B cell (primary cell): ENCODE results near the gene MMS19. TPM values are rescaled to one million over a fixed set of nuclear protein-coding genes. Genes with fewer than 3 reads are reported as not detected.
"Not testable (repeated sequence)": the region's sequence is repeated elsewhere in the genome, so short reads cannot be mapped to it uniquely, and the experiment has no call there.

Experiments used
- ATAC-seq: fragments of 200-7000 bp; cut with Tn5 transposase; one replicate; pipeline ENCODE4 v1.10.0; 2021; ENCODE audit warnings: low read depth, mild to moderate bottlenecking, moderate number of reproducible peaks, moderate library complexity
- CTCF ChIA-PET: fragments of 350-600 bp; sonication (Branson Sonifier 250); formaldehyde crosslinking; loops from one replicate; lab custom pipeline; 2021; ENCODE audit warnings: antibody characterized with exemption, inconsistent platforms; lab: Charles Lee
- POLR2A ChIA-PET: fragments of 350-600 bp; sonication (Branson Sonifier 250); formaldehyde crosslinking; loops from one replicate; lab custom pipeline; 2021; ENCODE audit warnings: antibody characterized with exemption; lab: Charles Lee
- DNase-seq: peaks from one replicate; pipeline ENCODE4 v3.0.0; 2013
- H2AFZ ChIP-seq: 2 replicates; pipeline ENCODE4 v1.6.1; 2012; ENCODE audit warnings: mild to moderate bottlenecking, low read depth, low read length; ENCODE audit not compliant: insufficient read depth, poor library complexity, severe bottlenecking
- H3K27ac ChIP-seq, 2 donors: 1 replicate in 1 of 2; 2 replicates in 1 of 2; pipeline ENCODE4 v1.5.1; 2012 to 2013; ENCODE audit warnings: low read length in 2 of 2, mild to moderate bottlenecking in 2 of 2, moderate library complexity in 1 of 2
- H3K27me3 ChIP-seq, 4 experiments: fragments of 200-600 bp in 1 of 4; sonication (generic) in 1 of 4; replicated peaks in 1 of 4; 1 replicate in 2 of 4; 2 replicates in 2 of 4; pipeline versions ENCODE4 v1.6.1 to v1.7.0; 2013 to 2016; ENCODE audit warnings: low read length in 3 of 4, mild to moderate bottlenecking in 2 of 4, mixed read lengths in 1 of 4, moderate library complexity in 1 of 4; ENCODE audit not compliant: insufficient read depth in 4 of 4, control insufficient read depth in 3 of 4; ENCODE audit errors: control extremely low read depth in 1 of 4
- H3K36me3 ChIP-seq, 2 experiments: replicated peaks in 1 of 2; 1 replicate in 1 of 2; 2 replicates in 1 of 2; pipeline versions ENCODE4 v1.6.1 to v1.7.1; 2013; ENCODE audit warnings: low read length in 1 of 2; ENCODE audit not compliant: insufficient read depth in 2 of 2, control insufficient read depth in 1 of 2; ENCODE audit errors: control extremely low read depth in 1 of 2, extremely low read depth in 1 of 2
- H3K4me1 ChIP-seq, 2 donors: fragments of 200-600 bp in 1 of 2; sonication (generic) in 1 of 2; 1 replicate in 1 of 2; 2 replicates in 1 of 2; pipeline versions ENCODE4 v1.5.1 to v1.6.1; 2013 to 2017; ENCODE audit warnings: low read length in 2 of 2; ENCODE audit not compliant: control insufficient read depth in 2 of 2, insufficient read depth in 2 of 2
- H3K4me2 ChIP-seq: replicated peaks from 2 replicates; pipeline ENCODE3; 2012; ENCODE audit warnings: mild to moderate bottlenecking, low read depth, low read length; ENCODE audit not compliant: poor library complexity, severe bottlenecking
- H3K4me3 ChIP-seq, 5 experiments: fragments of 200-600 bp in 1 of 5; sonication (generic) in 1 of 5; 1 replicate in 3 of 5; 2 replicates in 2 of 5; pipeline versions ENCODE4 v1.5.1 to v1.7.0; 2011 to 2016; ENCODE audit warnings: low read length in 4 of 5, mild to moderate bottlenecking in 4 of 5, low read depth in 2 of 5, control low read depth in 1 of 5, moderate library complexity in 1 of 5; ENCODE audit not compliant: insufficient read depth in 1 of 5; ENCODE audit errors: control extremely low read depth in 1 of 5, extremely low read depth in 1 of 5
- H3K79me2 ChIP-seq: fragments of 200-600 bp; sonication (generic); one replicate; pipeline ENCODE4 v1.6.0; 2016; ENCODE audit warnings: low read length; ENCODE audit not compliant: control insufficient read depth, insufficient read depth
- H3K9ac ChIP-seq: fragments of 200-600 bp; sonication (generic); 2 replicates; pipeline ENCODE4 v1.6.1; 2017; ENCODE audit warnings: mild to moderate bottlenecking, low read length, moderate library complexity
- H3K9me3 ChIP-seq, 3 donors: one replicate each; pipeline versions ENCODE4 v1.6.1 to v1.7.1; 2013; ENCODE audit warnings: low read length in 2 of 3; ENCODE audit not compliant: control insufficient read depth in 2 of 3, insufficient read depth in 1 of 3; ENCODE audit errors: control extremely low read depth in 1 of 3
- H4K20me1 ChIP-seq: 2 replicates; pipeline ENCODE4 v1.6.0; 2012; ENCODE audit warnings: mild to moderate bottlenecking, low read length; ENCODE audit not compliant: insufficient read depth, control insufficient read depth, poor library complexity, severe bottlenecking
- H3K27ac Mint-ChIP-seq: one replicate; pipeline ENCODE4 v1.8.0; 2021; ENCODE audit warnings: mixed read lengths
- H3K27me3 Mint-ChIP-seq: one replicate; pipeline ENCODE4 v1.8.0; 2021; ENCODE audit warnings: mixed read lengths
- H3K4me1 Mint-ChIP-seq: one replicate; pipeline ENCODE4 v1.8.0; 2021; ENCODE audit warnings: mixed read lengths
- H3K4me3 Mint-ChIP-seq: one replicate; pipeline ENCODE4 v1.8.0; 2021; ENCODE audit warnings: mixed read lengths
- H3K9me3 Mint-ChIP-seq: one replicate; pipeline ENCODE4 v1.8.0; 2022; ENCODE audit warnings: mixed read lengths; ENCODE audit not compliant: insufficient read depth
- EZH2 ChIP-seq: IDR thresholded peaks from 2 replicates; pipeline ENCODE4 v1.6.1; 2012; ENCODE audit warnings: borderline replicate concordance, low read depth, mild to moderate bottlenecking, moderate library complexity, low read length; ENCODE audit not compliant: insufficient read depth, poor library complexity, severe bottlenecking
- WGBS: methylation state at CpG from one replicate; pipeline ENCODE4 v1.1.5; 2013; ENCODE audit warnings: missing lambda C conversion rate; ENCODE audit not compliant: insufficient coverage; 5-methylcytosine and 5-hydroxymethylcytosine counted together
- intact Hi-C: fragments of 100-400 bp; cut with micrococcal nuclease; formaldehyde crosslinking; loops from one replicate; pipeline ENCODE4 v1.10.0; 2022
- polyA plus RNA-seq: library from polyadenylated mRNA; depleted of rRNA; stranded (reverse); fragments of >200 nt; gene quantifications from 2 replicates; pipeline ENCODE4 v1.2.3, GENCODE V29; 2012
- total RNA-seq, 2 donors: library from RNA; stranded (reverse); fragments of 120-200 nt in 1 of 2; gene quantifications; 1 replicate in 1 of 2; 2 replicates in 1 of 2; pipeline versions ENCODE4 v1.2.3 to v1.2.4, GENCODE V29; 2013 to 2022
- TF ChIP-seq, protein P1 (sequence below): fragments of 200-600 bp; IDR thresholded peaks from one replicate; pipeline ENCODE4 v1.8.0; 2022; ENCODE audit warnings: antibody characterized with exemption, mild to moderate bottlenecking

MMS19 gene
- total and polyA plus RNA-seq, 2 donors (not counting 1 experiment from before 2014, with no cell fraction given): 82.1 to 102 TPM

DNA sequence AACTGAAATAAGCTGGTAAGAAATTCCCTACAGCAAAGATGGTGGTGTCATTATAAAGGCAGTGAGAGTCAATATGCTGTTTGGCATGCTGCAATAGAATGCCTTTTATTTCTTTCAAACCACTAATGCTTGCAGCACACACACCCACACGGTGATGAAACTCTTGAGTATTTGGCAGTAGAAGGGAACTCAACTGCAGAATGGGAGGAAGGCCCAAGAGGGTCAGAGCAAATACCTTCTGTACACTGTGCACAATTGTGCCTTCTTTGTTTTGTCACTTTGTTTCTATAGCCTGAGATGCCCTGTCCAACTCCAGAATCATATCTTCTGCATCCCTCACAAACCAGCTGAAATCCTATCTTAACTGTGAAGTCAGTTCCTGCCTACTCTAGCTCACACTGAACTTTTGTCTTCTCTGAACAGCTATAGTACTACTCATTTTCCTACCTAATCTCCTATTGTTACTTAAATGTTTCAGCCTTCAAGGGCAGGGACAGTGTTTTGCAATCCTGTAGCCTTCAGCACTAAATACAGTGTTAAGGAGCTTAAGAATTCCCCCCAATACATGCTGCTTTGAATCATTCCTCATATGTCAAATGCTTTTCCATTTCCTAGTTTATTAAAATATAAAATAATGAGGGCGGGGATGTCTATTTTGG is 22.2 kb downstream of the MMS19 start:
- Histone ChIP-seq H4K20me1 (peaks cover 5% of the 10 kb centered on the region), H2AFZ (no peak overlapping the region), H3K4me3 (no peak overlapping the region), H3K36me3 (peaks cover 20 to 85% of the 10 kb centered on the region in 2 experiments), H3K79me2 (no peaks in the 10 kb centered on the region), H3K9ac (no peak overlapping the region), H3K4me1 (no peaks in the 10 kb centered on the region), H3K4me2 (no peak overlapping the region), H3K27me3 (no peaks in the 10 kb centered on the region), H3K9me3 (no peaks in the 10 kb centered on the region), H3K27ac (no peak overlapping the region)
- Mint-ChIP-seq H3K27ac (no peak overlapping the region), H3K9me3 (peaks cover 2% of the 10 kb centered on the region), H3K4me1 (no peaks in the 10 kb centered on the region), H3K4me3 (no peak overlapping the region), H3K27me3 (no peaks in the 10 kb centered on the region)
- no peak for DNase-seq
- POLR2A ChIA-PET: no interaction called here
- CTCF ChIA-PET: interaction anchor here (1.3 to 2.5 kb wide), 3 partner anchors 11 to 76 kb away, joined by 3 to 17 read pairs (median 5); no protein-coding TSS in a partner anchor
- intact Hi-C loops: no loop called here
- ATAC-seq: no peak
- no peak for TF ChIP-seq EZH2
- TF ChIP-seq, protein P1, sequence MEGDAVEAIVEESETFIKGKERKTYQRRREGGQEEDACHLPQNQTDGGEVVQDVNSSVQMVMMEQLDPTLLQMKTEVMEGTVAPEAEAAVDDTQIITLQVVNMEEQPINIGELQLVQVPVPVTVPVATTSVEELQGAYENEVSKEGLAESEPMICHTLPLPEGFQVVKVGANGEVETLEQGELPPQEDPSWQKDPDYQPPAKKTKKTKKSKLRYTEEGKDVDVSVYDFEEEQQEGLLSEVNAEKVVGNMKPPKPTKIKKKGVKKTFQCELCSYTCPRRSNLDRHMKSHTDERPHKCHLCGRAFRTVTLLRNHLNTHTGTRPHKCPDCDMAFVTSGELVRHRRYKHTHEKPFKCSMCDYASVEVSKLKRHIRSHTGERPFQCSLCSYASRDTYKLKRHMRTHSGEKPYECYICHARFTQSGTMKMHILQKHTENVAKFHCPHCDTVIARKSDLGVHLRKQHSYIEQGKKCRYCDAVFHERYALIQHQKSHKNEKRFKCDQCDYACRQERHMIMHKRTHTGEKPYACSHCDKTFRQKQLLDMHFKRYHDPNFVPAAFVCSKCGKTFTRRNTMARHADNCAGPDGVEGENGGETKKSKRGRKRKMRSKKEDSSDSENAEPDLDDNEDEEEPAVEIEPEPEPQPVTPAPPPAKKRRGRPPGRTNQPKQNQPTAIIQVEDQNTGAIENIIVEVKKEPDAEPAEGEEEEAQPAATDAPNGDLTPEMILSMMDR: no peak
- WGBS: no CpG with 5 or more reads among the region's 2 CpGs

DNA sequence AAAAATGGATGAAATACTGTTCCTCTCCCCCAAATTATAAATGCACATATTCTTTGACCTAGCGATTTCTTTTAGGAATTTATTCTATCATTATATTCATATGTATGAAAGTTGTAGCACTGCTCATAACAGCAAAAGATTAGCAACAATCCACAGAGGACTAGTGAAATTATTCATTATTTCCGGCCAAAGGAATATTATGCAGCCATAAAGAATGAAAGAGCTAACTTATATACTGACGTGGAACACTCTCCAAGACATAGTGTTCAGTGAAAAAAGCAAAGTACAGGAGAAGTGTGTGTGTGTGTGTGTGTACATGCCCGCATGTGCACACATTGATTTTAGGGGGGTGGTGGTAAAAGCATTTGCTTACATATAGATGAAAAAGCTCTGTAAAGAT is 23.3 kb downstream of the MMS19 start:
- no peak for ATAC-seq
- peaks cover 2% of the 10 kb centered on the region for H3K9me3 Mint-ChIP-seq
- Histone ChIP-seq H2AFZ (no peak overlapping the region), H4K20me1 (peaks cover 5% of the 10 kb centered on the region), H3K4me1 (no peaks in the 10 kb centered on the region), H3K27ac (no peak overlapping the region), H3K27me3 (no peaks in the 10 kb centered on the region), H3K9ac (no peak overlapping the region), H3K9me3 (no peaks in the 10 kb centered on the region), H3K79me2 (no peaks in the 10 kb centered on the region), H3K36me3 (peaks cover 16 to 85% of the 10 kb centered on the region in 2 experiments), H3K4me2 (no peak overlapping the region), H3K4me3 (no peak overlapping the region)
- no CpG with 5 or more reads among the region's 4 CpGs for WGBS
- CTCF ChIA-PET: interaction anchor here (1.0 to 2.5 kb wide), 3 partner anchors 10 to 78 kb away, joined by 3 to 17 read pairs (median 3); no protein-coding TSS in a partner anchor
- H3K4me3 Mint-ChIP-seq: no peak overlapping the region
- H3K4me1 Mint-ChIP-seq: no peaks in the 10 kb centered on the region
- no peaks in the 10 kb centered on the region for H3K27me3 Mint-ChIP-seq
- TF ChIP-seq EZH2: no peak
- TF ChIP-seq, protein P1: no peak
- no peak overlapping the region for H3K27ac Mint-ChIP-seq
- intact Hi-C loops: no loop called here
- POLR2A ChIA-PET: no interaction called here
- no peak for DNase-seq

DNA sequence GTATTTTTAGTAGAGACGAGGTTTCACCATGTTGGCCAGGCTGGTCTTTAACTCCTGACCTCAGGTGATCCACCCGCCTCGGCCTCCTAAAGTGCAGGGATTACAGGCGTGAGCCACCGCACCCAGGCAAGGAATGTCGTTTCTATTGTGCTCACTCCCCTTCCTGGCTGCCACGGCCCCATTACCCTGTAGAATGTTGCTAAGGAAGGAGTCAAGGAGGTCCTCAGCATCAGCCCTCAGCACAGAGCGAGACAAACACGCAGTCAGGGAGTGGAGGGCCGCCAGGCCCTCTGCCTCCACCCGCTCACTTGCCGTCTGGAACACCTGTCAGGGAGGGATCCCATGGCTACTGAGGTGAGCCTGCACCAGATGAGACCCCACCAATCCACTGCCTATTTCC is 29.4 kb downstream of the MMS19 start:
- H4K20me1 ChIP-seq, H3K27me3 ChIP-seq, H3K4me3 Mint-ChIP-seq, H3K9me3 Mint-ChIP-seq, H2AFZ ChIP-seq, H3K9me3 ChIP-seq, H3K4me2 ChIP-seq, intact Hi-C loops, H3K27me3 Mint-ChIP-seq, H3K4me1 Mint-ChIP-seq, ATAC-seq, H3K4me3 ChIP-seq, H3K27ac ChIP-seq, H3K27ac Mint-ChIP-seq, H3K79me2 ChIP-seq, H3K4me1 ChIP-seq, H3K9ac ChIP-seq, DNase-seq: not testable (repeated sequence)
- ChIA-PET POLR2A (interaction anchor here (0.6 kb wide), 1 partner anchor 1059 kb away, joined by 3 read pairs; no protein-coding TSS in a partner anchor), CTCF (interaction anchor here (0.9 to 8.4 kb wide), 2 partner anchors 83 to 264 kb away, joined by 4 to 96 read pairs; no protein-coding TSS in a partner anchor)
- peaks cover 5 to 85% of the 10 kb centered on the region in 2 experiments for H3K36me3 ChIP-seq
- WGBS: 98% methylated on average over 12 of the region's 12 CpGs
